ENCODE results near the gene ACOT9.
"Not testable (repeated sequence)": the region's sequence is repeated elsewhere in the genome, so short reads cannot be mapped to it uniquely, and the experiment has no call there.

The ACOT9 gene

DNA sequence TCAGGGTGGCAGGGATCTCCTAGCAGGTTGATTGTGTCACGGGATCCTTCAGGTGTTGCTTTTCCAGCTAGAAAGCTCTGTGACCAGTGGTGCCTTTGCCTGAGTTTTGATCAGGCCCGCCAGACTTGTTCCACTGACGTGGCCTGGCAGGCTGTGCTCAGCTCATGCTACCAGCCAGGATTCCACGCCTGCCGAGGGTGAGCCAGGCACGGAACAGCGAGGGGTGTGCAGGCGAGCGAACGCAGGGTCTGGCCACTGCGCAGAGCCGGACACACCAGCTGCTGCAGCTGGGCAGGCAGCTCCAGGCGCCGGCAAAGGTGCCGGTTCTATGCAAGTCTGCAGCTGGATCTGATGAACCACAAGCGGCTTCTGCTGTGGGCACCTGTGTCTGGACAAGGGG is 22.8 kb upstream of the ACOT9 start:
- DNase-seq = no peak

- no peak for DNase-seq
These were observed 22.4 kb upstream of the ACOT9 start for GRCh38 chrX:23765449-23765848.

DNA sequence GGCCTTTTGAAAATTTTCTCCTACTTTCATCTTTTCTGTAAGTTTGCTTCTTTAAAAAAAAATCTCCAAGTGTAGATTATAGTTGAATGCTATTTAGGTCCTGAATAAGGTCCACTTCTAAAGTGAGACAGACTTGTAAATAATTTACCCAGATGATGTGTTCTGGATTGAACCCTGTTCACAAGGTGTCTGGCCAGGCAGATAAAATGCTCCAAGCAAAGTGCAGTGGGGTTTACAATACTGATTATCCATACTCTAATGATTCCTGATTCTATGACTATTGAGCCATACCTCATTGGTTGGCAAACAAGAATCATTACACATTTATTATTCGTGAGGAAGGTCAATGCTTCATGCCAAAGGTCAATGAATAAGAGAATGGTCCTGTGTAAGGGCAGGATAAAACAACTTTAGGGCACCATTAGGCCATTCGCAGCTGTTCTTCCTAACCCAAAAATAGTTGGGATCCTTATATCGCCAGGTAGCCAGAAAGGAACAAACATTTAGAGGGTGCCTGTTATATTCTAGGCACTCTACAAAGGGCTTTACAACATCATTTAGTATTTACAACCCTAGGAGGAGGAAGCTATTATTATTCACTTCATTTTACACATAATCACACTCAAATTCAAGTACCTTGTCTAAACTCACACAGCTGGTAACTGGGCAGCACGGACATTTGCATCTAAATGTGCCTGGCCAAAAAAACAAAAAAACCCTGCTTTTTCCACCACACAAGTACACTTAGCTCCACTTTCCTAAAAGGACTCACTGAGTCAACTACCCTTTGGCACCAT is 21.3 kb upstream of the ACOT9 start:
- DNase-seq = no peak

DNA sequence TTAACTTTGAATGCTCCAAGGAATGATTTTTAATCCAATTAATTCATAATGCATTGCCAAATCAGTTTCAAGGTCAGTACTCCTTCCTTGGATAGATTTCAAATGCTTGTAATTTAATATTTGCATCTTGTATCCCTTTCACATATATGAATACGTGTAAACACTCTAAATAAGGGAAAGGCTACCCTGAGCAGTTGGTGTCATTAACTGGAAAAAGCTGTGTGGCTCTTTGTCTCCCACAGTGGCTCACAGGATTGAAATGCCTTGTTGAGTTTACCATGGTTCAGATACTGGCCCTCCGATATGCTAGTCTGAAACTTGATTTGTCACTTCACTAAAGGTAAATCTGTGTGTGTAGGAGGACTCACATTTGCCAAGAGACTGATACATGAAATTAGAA is 16.7 kb upstream of the ACOT9 start:
- no peak for DNase-seq

GRCh38 chrX:23756165-23756564 is 13.1 kb upstream of the ACOT9 start:
- no peak for DNase-seq

DNA sequence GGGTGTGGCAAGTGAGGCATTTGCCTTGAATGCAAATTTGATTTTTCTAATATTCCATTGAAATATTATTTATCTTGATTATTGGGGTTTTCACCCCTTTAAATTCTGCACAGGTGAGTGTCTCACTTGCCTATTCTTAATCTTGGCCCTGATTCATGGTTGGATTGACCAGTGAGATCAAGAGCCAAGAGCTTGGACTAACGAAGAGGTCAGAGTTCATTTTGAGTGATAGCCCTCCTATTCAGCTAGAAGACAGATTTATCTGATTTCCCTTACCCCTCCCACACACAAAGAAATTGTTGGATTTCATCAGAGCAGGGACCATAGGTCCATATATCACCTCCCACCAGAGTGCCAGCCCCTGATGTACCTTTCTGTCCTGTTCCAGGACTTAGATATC is 11.6 kb upstream of the ACOT9 start:
- no peak for DNase-seq

DNA sequence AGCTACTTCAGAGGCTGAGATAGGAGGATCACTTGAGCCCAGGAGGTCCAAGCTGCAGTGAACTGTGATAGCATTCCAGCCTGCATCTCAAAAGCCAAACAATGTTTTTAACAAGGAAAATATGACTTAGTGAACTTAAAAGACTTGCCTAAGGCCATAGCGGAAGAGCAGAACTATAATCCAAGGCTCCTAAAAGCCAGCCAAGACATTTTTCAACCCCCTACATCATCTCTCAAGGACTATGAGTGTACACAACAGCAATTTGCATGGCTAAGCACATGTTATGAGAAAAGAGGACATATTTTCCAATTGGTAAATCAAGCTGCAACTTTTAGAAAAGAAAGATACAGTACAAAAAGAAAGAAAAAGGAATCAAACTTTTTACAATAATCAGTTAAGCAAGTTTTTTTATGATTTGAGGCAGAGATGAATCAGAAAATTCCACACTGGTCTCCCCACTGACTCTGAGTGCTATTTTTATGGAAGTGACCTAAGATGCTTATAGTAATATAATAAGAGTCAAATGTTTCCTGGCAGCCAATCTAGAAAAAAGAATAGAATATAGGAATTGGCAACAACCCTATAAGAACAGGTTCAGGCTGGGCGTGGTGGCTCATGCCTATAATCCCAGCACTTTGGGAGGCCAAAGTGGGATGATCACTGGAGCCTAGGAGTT is 9.8 kb upstream of the ACOT9 start:
- DNase-seq = no peak

DNA sequence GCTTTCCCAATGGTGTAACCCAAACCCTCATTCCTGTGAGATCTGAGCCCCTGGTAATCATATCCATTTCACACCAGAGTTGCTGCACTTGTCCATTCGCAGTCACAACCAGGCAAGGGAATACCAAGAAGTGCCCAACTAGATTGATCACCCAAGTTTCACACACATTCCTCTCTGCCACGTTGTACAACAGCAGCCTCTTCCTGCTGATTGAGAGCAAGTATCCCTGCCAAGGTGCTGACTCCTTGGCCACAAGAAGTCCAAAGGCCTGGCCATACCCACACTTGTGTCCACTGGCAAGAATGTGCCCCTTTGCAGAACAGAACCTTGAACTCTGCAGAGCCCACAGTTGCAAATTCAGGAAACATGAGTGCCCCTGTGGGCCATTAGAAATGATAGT is 6.5 kb upstream of the ACOT9 start:
- no peak for DNase-seq

DNA sequence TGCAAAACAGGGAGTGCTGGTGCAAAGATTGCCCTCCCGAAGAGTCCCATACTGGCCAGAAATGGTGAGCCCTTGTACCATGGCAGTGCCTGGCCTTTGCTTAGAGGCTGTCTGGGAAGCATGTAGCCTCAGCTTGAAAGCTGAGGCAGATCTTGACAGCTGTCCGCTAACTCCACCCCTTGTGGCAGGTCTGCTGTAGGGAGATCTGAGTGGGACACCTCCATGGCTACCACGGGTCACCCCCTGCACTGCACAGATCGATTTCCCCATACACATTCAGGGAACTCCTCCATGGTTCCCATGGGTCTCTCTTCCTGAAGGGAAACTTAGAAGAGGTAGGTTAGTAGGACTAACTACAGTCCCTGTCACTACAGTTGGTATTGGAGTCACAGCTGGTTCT is 6.1 kb upstream of the ACOT9 start:
- no peak for DNase-seq

DNA sequence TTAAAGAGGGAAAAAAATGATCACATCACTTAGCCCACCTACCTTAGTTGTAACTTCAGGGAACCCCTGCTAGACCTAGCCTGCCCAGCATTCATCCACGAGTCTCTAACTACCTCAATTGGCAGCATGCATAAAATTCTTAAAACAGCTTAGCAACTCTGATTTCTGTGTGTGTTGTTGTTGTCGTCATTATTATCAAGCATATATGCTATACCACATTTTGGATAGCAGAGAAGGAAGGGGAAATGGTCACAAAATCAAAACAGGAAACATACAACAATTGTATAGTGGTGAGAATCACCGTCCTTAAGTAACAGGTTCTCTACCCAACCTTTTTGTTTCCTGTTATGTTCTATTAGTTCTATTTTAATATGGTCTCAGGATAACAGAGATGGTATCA is 2.7 kb upstream of the ACOT9 start:
- no peak for DNase-seq

- DNase-seq = not testable (repeated sequence)
These were observed 521 bp upstream of the ACOT9 start for GRCh38 chrX:23743623-23743971.

DNA sequence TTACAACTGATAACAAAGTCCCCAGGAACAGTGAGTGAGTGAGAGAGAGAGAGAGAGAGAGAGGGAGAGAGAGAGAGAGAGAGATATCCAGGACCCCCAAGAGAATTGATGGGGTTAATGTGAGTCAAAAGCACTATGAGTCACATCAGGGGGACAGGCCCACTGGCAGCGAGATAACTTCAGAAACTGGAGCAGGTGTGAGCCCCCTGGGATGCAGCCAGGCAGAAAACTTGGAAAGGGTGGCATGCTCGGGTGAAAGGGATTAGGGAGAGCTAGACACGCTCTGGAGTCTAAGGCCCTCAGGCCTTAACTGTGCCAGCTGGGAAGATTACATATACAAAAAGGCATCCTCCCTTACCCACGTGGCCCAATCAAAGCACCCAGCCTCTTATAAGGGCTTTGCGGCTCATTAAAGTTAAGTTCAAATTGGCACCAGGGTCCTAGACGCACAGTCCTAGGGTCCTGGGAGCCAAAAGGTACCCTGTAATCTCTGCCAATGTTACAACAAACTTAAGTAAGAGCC is 841 bp downstream of the ACOT9 start:
- DNase-seq = peak; percentile 72

GRCh38 chrX:23737413-23737812 is 5.7 kb downstream of the ACOT9 start:
- DNase-seq = no peak

- no peak for DNase-seq
These were observed 7.0 kb downstream of the ACOT9 start for GRCh38 chrX:23736030-23736429.

- no peak for DNase-seq
These were observed 10.4 kb downstream of the ACOT9 start for GRCh38 chrX:23732704-23733103.

GRCh38 chrX:23731951-23732350 is 11.1 kb downstream of the ACOT9 start:
- DNase-seq = no peak

DNA sequence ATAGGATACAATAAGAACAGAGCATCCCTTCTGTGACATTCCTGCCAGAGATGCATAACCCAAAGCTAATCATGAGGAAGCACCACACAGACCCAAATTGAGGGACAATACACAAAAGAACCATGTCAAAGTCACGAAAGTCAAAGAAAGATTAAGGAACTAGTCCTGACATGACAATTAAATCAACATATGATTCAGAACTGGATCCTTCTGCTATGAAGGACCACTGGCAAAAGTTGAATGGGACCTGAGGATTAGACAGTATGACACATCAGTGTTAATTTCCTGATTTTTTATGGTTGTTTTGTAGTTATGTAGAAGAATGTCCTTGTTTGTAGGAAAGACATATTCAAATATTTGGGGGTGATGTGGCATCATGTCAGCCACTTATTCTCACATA is 13.9 kb downstream of the ACOT9 start:
- no peak for DNase-seq

DNA sequence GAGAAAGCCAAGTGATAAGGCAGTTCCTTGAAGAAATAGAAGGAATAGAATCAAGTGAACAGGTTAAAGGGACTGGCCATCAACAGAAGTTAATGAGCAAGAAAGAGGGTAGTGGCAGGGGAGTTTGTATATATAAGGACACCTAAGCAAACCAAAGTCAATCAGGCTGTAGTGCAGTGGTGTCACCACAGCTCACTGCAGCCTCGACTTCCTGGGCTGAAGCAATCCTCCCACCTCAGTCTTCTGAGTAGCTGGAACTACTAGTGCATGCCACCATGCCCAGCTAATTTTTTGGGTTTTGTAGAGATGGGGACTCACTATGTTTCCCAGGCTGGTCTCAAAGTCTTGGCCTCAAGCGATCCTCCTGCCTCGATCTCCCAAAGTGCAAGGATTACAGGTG is 15.9 kb downstream of the ACOT9 start:
- no peak for DNase-seq

GRCh38 chrX:23726191-23726590 is 16.9 kb downstream of the ACOT9 start:
- no peak for DNase-seq

DNA sequence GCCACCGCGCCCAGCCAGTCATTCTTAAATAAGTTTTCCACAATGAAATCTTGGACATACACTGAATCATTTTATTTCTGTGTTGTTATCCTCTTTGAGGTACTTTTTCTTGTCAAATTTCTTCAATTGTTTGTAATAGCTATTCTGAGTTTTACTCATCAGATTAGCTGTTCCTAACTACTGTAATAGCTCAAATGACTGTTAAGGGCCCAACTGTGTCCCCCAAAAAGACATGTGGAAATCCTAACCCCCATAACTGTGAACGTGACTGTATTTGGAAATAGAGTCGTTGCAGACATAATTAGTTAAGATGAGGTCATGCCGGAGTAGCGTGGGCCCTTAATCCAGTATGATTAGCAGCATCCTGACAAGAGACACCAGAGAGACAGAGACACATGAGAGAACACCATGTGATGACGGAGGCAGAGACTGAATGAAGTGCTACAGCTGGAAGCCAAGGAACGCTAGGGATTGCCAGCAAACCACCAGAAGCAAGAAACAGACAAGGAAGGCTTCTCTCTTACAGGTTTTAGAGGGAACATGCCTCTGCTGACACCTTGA is 22.9 kb downstream of the ACOT9 start:
- DNase-seq = no peak

DNA sequence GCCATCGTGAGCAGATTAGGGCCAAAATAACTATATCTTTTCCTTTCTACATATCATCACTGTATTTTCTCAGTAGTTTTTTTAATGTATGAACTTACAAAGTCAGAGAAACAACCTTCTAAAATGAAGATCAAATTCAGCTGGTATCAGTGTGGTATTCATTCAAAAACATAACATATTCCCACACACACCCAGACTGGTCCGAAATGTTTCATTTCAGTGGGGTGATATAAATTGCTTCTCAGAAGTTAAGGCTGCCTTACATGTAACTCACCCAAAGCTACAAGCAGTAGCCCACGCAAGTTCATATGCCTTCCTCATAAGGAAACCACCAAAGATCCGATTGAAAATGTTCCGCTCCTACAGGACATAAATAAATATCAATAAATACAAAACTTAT is 37.8 kb downstream of the ACOT9 start:
- no peak for DNase-seq

- no peak for DNase-seq
These were observed 38.3 kb downstream of the ACOT9 start for GRCh38 chrX:23704673-23705206.

- DNase-seq = peak; percentile 27
These were observed 43.4 kb downstream of the ACOT9 start for GRCh38 chrX:23699636-23700194.

DNA sequence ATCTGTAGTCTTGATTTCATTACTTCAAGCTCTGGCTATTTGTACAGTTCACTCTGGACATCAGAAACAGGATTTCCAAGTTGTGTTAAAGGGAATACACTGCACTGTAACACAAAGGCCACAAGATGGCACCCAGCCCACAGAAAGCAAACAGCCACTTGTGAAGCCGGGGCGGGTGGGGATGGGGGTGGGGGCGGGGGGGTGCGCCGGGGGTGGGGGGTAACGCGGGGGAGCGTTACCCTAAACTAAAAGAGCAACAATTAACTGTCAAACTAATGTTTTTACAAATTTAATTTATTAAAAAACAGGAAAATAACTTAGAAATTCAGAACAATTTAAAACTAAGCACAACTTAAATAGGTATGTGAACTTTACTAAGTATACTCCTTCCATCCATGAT is 48.5 kb downstream of the ACOT9 start:
- DNase-seq = peak; percentile 66
